HepG2 (cell line): ENCODE data around the gene PPP1R13L. TPM values are rescaled to one million over a fixed set of nuclear protein-coding genes. Genes with fewer than 3 reads are reported as not detected.

Experiments
- AHDC1 ChIP-seq: sonication (generic); formaldehyde crosslinking; IDR thresholded peaks from 2 replicates; pipeline ENCODE4 v1.5.1; 2020; ENCODE audit warnings: mild to moderate bottlenecking, missing genetic modification reagents, borderline replicate concordance
- ATF7 ChIP-seq, 2 experiments: fragments of 450-650 bp in 1 of 2; sonication (generic) in 1 of 2; formaldehyde crosslinking in 1 of 2; IDR thresholded peaks; 2 replicates each; pipeline versions ENCODE4 v1.4.0 to v1.6.1; 2016 to 2020; ENCODE audit warnings: antibody characterized with exemption in 1 of 2, mild to moderate bottlenecking in 1 of 2, missing genetic modification reagents in 1 of 2
- CCDC6 ChIP-seq: sonication (generic); formaldehyde crosslinking; IDR thresholded peaks from 2 replicates; pipeline ENCODE4 v1.8.1; 2022; ENCODE audit warnings: mild to moderate bottlenecking, missing genetic modification reagents, moderate library complexity
- MAFG ChIP-seq: sonication (generic); formaldehyde crosslinking; IDR thresholded peaks from 2 replicates; pipeline ENCODE4 v1.5.1; 2020; ENCODE audit warnings: mild to moderate bottlenecking, missing genetic modification reagents
- PCBP2 ChIP-seq: fragments of 200-400 bp; formaldehyde crosslinking; optimal IDR thresholded peaks from 2 replicates; pipeline ENCODE3; 2018; ENCODE audit warnings: low read length, low read depth; ENCODE audit not compliant: poor library complexity, severe bottlenecking
- POLR2AphosphoS5 ChIP-seq: IDR thresholded peaks from 2 replicates; pipeline ENCODE4 v1.6.1; 2012; ENCODE audit warnings: low read depth, low read length
- SP1 ChIP-seq, 2 experiments: fragments of 450-650 bp in 1 of 2; sonication (generic) in 1 of 2; formaldehyde crosslinking in 1 of 2; IDR thresholded peaks; 2 replicates each; pipeline versions ENCODE4 v1.4.0 to v1.6.1; 2016 to 2020; ENCODE audit warnings: missing genetic modification reagents in 1 of 2
- ZNF30 ChIP-seq: sonication (generic); formaldehyde crosslinking; IDR thresholded peaks from 2 replicates; pipeline ENCODE4 v1.5.0; 2020; ENCODE audit warnings: mild to moderate bottlenecking, missing genetic modification reagents
- ZNF576 ChIP-seq: sonication (generic); formaldehyde crosslinking; IDR thresholded peaks from 2 replicates; pipeline ENCODE4 v1.4.0; 2020; ENCODE audit warnings: mild to moderate bottlenecking, missing genetic modification reagents
- ZNF605 ChIP-seq: sonication (generic); formaldehyde crosslinking; IDR thresholded peaks from 2 replicates; pipeline ENCODE4 v1.8.0; 2022; ENCODE audit warnings: mild to moderate bottlenecking, missing genetic modification reagents
- ZNF616 ChIP-seq: sonication (generic); formaldehyde crosslinking; IDR thresholded peaks from 2 replicates; pipeline ENCODE4 v1.5.0; 2020; ENCODE audit warnings: low read depth, mild to moderate bottlenecking, missing genetic modification reagents
- ZNF713 ChIP-seq: sonication (generic); formaldehyde crosslinking; IDR thresholded peaks from 2 replicates; pipeline ENCODE4 v1.4.0; 2020; ENCODE audit warnings: mild to moderate bottlenecking, missing genetic modification reagents
- polyA plus RNA-seq, 8 experiments: library from polyadenylated mRNA; depleted of rRNA in 3 of 8; stranded (reverse) in 7 of 8; unstranded in 1 of 8; fragments of >200 nt; fragmentation: Illumina TruSeq in 4 of 8; extraction: Trizol in 4 of 8; gene quantifications; 2 replicates each; pipeline versions ENCODE4 v1.2.1 to v1.2.3, GENCODE V29; 2011 to 2016; ENCODE audit warnings: low read depth in 4 of 8, missing spikeins in 1 of 8, mixed read lengths in 1 of 8; ENCODE audit not compliant: insufficient read depth in 1 of 8
- total RNA-seq, 5 experiments: library from RNA; depleted of rRNA; stranded (reverse); fragments of >200 nt; fragmentation: Illumina TruSeq; extraction: Trizol; gene quantifications; 2 replicates each; pipeline ENCODE4 v1.2.3, GENCODE V29; 2016; ENCODE audit warnings: low read depth in 1 of 5
- TF ChIP-seq, protein P1 (sequence below): sonication (generic); formaldehyde crosslinking; IDR thresholded peaks from 2 replicates; pipeline ENCODE4 v1.8.0; 2022; ENCODE audit warnings: low read depth, missing genetic modification reagents
- TF ChIP-seq, protein P2 (sequence below): sonication (generic); formaldehyde crosslinking; IDR thresholded peaks from 2 replicates; pipeline ENCODE4 v1.5.0; 2020; ENCODE audit warnings: missing genetic modification reagents, mild to moderate bottlenecking, borderline replicate concordance
- TF ChIP-seq, protein P3 (sequence below): sonication (generic); formaldehyde crosslinking; IDR thresholded peaks from 2 replicates; pipeline ENCODE4 v1.4.0; 2020; ENCODE audit warnings: missing genetic modification reagents, borderline replicate concordance

PPP1R13L gene
- total and polyA plus RNA-seq, 2 of the 13 experiments (the other 11 are each of a cell fraction or from before 2014, with no cell fraction given): 1.3 to 6.6 TPM

GRCh38 chr19:45370410-45371204 is 34.3 kb downstream of the PPP1R13L start, which contains the start of gene ERCC2 (continued):
- TF ChIP-seq, protein P1, sequence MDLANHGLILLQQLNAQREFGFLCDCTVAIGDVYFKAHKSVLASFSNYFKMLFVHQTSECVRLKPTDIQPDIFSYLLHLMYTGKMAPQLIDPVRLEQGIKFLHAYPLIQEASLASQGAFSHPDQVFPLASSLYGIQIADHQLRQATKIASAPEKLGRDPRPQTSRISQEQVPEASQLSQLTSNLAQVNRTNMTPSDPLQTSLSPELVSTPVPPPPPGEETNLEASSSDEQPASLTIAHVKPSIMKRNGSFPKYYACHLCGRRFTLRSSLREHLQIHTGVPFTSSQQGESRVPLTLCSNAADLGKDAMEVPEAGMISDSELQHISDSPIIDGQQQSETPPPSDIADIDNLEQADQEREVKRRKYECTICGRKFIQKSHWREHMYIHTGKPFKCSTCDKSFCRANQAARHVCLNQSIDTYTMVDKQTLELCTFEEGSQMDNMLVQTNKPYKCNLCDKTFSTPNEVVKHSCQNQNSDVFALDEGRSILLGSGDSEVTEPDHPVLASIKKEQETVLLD (CRISPR knock-in tag): no peak
- TF ChIP-seq ZNF605 (CRISPR knock-in tag) (peak; percentile 57; the same call in 1 of the 2 replicates), ATF7 (IDR thresholded peaks at IDR 0.05) (no peak), ATF7 (CRISPR knock-in tag; IDR thresholded peaks at IDR 0.05) (no peak), AHDC1 (CRISPR knock-in tag) (no peak), ZNF713 (no peak), CCDC6 (CRISPR knock-in tag) (no peak), SP1 (IDR thresholded peaks at IDR 0.05) (no peak), SP1 (CRISPR knock-in tag; IDR thresholded peaks at IDR 0.05) (peak; percentile 78), MAFG (CRISPR knock-in tag) (no peak), ZNF30 (CRISPR knock-in tag) (no peak), POLR2AphosphoS5 (peak; percentile 65; the same call in 1 of the 2 replicates), ZNF576 (CRISPR knock-in tag) (no peak), ZNF616 (CRISPR knock-in tag) (no peak), PCBP2 (no peak)
- TF ChIP-seq, protein P2, sequence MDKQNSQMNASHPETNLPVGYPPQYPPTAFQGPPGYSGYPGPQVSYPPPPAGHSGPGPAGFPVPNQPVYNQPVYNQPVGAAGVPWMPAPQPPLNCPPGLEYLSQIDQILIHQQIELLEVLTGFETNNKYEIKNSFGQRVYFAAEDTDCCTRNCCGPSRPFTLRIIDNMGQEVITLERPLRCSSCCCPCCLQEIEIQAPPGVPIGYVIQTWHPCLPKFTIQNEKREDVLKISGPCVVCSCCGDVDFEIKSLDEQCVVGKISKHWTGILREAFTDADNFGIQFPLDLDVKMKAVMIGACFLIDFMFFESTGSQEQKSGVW (CRISPR knock-in tag): no peak
- TF ChIP-seq, protein P3, sequence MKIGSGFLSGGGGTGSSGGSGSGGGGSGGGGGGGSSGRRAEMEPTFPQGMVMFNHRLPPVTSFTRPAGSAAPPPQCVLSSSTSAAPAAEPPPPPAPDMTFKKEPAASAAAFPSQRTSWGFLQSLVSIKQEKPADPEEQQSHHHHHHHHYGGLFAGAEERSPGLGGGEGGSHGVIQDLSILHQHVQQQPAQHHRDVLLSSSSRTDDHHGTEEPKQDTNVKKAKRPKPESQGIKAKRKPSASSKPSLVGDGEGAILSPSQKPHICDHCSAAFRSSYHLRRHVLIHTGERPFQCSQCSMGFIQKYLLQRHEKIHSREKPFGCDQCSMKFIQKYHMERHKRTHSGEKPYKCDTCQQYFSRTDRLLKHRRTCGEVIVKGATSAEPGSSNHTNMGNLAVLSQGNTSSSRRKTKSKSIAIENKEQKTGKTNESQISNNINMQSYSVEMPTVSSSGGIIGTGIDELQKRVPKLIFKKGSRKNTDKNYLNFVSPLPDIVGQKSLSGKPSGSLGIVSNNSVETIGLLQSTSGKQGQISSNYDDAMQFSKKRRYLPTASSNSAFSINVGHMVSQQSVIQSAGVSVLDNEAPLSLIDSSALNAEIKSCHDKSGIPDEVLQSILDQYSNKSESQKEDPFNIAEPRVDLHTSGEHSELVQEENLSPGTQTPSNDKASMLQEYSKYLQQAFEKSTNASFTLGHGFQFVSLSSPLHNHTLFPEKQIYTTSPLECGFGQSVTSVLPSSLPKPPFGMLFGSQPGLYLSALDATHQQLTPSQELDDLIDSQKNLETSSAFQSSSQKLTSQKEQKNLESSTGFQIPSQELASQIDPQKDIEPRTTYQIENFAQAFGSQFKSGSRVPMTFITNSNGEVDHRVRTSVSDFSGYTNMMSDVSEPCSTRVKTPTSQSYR (CRISPR knock-in tag): no peak
